Neuronal stem cell (in vitro differentiated cells): Measurements from ENCODE around the gene CACNA2D4.

ENCODE experiments used
- DNase-seq: peaks from one replicate; pipeline ENCODE4 v3.0.0-alpha.2; 2013; ENCODE audit warnings: low spot score
- H2AFZ ChIP-seq: one replicate; pipeline ENCODE4 v1.6.1; 2013; ENCODE audit warnings: mild to moderate bottlenecking, low read length, inconsistent platforms
- H2AK5ac ChIP-seq: 2 replicates; pipeline ENCODE4 v1.6.1; 2013; ENCODE audit warnings: low read depth, mild to moderate bottlenecking, inconsistent platforms, low read length, moderate library complexity, mixed read lengths
- H2BK120ac ChIP-seq: 2 replicates; pipeline ENCODE4 v1.6.1; 2013; ENCODE audit warnings: low read depth, mild to moderate bottlenecking, inconsistent platforms, low read length, moderate library complexity, mixed read lengths
- H2BK12ac ChIP-seq: one replicate; pipeline ENCODE4 v1.6.1; 2013; ENCODE audit warnings: low read length, inconsistent platforms
- H2BK15ac ChIP-seq: 2 replicates; pipeline ENCODE4 v1.6.1; 2013; ENCODE audit warnings: mild to moderate bottlenecking, low read length, inconsistent platforms, mixed read lengths
- H2BK5ac ChIP-seq: one replicate; pipeline ENCODE4 v1.6.1; 2013; ENCODE audit warnings: inconsistent platforms, mild to moderate bottlenecking, low read length, moderate library complexity
- H3K14ac ChIP-seq: one replicate; pipeline ENCODE4 v1.6.1; 2013; ENCODE audit warnings: low read length, inconsistent platforms
- H3K18ac ChIP-seq: 2 replicates; pipeline ENCODE4 v1.6.1; 2013; ENCODE audit warnings: low read length, inconsistent platforms
- H3K23ac ChIP-seq: 2 replicates; pipeline ENCODE4 v1.6.1; 2013; ENCODE audit warnings: low read depth, mild to moderate bottlenecking, mixed read lengths, low read length, inconsistent platforms; ENCODE audit not compliant: poor library complexity
- H3K27ac ChIP-seq: replicated peaks from 3 replicates; pipeline ENCODE4 v1.5.1; 2013; ENCODE audit warnings: low read length, inconsistent platforms
- H3K27me3 ChIP-seq, 3 experiments: 2 replicates each; pipeline ENCODE4 v1.6.1; 2013; ENCODE audit warnings: low read length in 3 of 3, mild to moderate bottlenecking in 2 of 3, inconsistent platforms in 1 of 3, low read depth in 1 of 3, mixed read lengths in 1 of 3, moderate library complexity in 1 of 3; ENCODE audit not compliant: control insufficient read depth in 3 of 3, insufficient read depth in 3 of 3
- H3K36me3 ChIP-seq, 2 donors: replicated peaks in 1 of 2; 2 replicates each; pipeline ENCODE4 v1.6.1; 2013; ENCODE audit warnings: low read length in 2 of 2; ENCODE audit not compliant: control insufficient read depth in 2 of 2, insufficient read depth in 2 of 2
- H3K4ac ChIP-seq: 2 replicates; pipeline ENCODE4 v1.6.1; 2013; ENCODE audit warnings: inconsistent platforms, mild to moderate bottlenecking, low read length, moderate library complexity
- H3K4me1 ChIP-seq, 2 donors: 1 replicate in 1 of 2; 2 replicates in 1 of 2; pipeline ENCODE4 v1.6.1; 2013; ENCODE audit warnings: low read length in 2 of 2, low read depth in 1 of 2; ENCODE audit not compliant: control insufficient read depth in 2 of 2, insufficient read depth in 1 of 2
- H3K4me2 ChIP-seq: one replicate; pipeline ENCODE4 v1.6.1; 2013; ENCODE audit warnings: mild to moderate bottlenecking, low read length, inconsistent platforms; ENCODE audit not compliant: insufficient read depth, poor library complexity, severe bottlenecking
- H3K4me3 ChIP-seq, 2 donors: 2 replicates each; pipeline ENCODE4 v1.5.1; 2013; ENCODE audit warnings: low read length in 2 of 2, mild to moderate bottlenecking in 2 of 2, inconsistent platforms in 1 of 2, moderate library complexity in 1 of 2
- H3K79me1 ChIP-seq: one replicate; pipeline ENCODE4 v1.6.1; 2013; ENCODE audit warnings: low read depth, mild to moderate bottlenecking, inconsistent platforms, low read length, moderate library complexity
- H3K9ac ChIP-seq: one replicate; pipeline ENCODE4 v1.6.1; 2013; ENCODE audit warnings: mild to moderate bottlenecking, low read depth, low read length, inconsistent platforms; ENCODE audit not compliant: poor library complexity
- H3K9me3 ChIP-seq, 2 donors: replicated peaks in 1 of 2; 2 replicates each; pipeline versions ENCODE3 to v1.6.1; 2013; ENCODE audit warnings: low read length in 2 of 2, mild to moderate bottlenecking in 2 of 2, inconsistent platforms in 1 of 2, low read depth in 1 of 2, mixed read lengths in 1 of 2, moderate library complexity in 1 of 2; ENCODE audit not compliant: control insufficient read depth in 2 of 2, insufficient read depth in 1 of 2
- H4K8ac ChIP-seq: one replicate; pipeline ENCODE4 v1.6.1; 2013; ENCODE audit warnings: low read depth, mild to moderate bottlenecking, inconsistent platforms, low read length, moderate library complexity
- H4K91ac ChIP-seq: one replicate; pipeline ENCODE4 v1.6.1; 2013; ENCODE audit warnings: low read length, low read depth, mild to moderate bottlenecking, inconsistent platforms; ENCODE audit not compliant: poor library complexity
- WGBS, 2 donors: extraction: QIAGEN DNeasy Blood & Tissue Kit; methylation state at CpG; one replicate each; pipeline ENCODE4 v1.1.7; 2013; ENCODE audit warnings: missing lambda C conversion rate in 2 of 2, mixed read lengths in 1 of 2; ENCODE audit not compliant: insufficient read length in 2 of 2, insufficient replicate concordance in 1 of 2; ENCODE audit errors: extremely low coverage in 2 of 2; 5-methylcytosine and 5-hydroxymethylcytosine counted together

The CACNA2D4 gene

GRCh38 chr12:1855241-1855640 is 63.2 kb downstream of the CACNA2D4 start:
- Histone ChIP-seq H2BK12ac (no peak overlapping the region), H3K79me1 (no peaks in the 10 kb centered on the region), H3K36me3 (no peaks in the 10 kb centered on the region), H3K4me2 (no peak overlapping the region), H3K18ac (no peak overlapping the region), H3K4me1 (no peaks in the 10 kb centered on the region), H3K27me3 (peaks cover 0 to 26% (median 0%) of the 10 kb centered on the region in 3 experiments), H3K4me3 (no peak overlapping the region), H2BK5ac (no peak overlapping the region), H3K14ac (no peak overlapping the region), H4K8ac (no peak overlapping the region), H2BK15ac (no peak overlapping the region), H4K91ac (no peak overlapping the region), H2AK5ac (no peak overlapping the region), H3K23ac (no peak overlapping the region), H3K4ac (no peak overlapping the region), H2BK120ac (no peak overlapping the region), H3K9ac (no peak overlapping the region), H3K27ac (no peak overlapping the region), H3K9me3 (peaks cover 0 to 32% of the 10 kb centered on the region in 2 donors), H2AFZ (no peak overlapping the region)
- DNase-seq = peak; percentile 11
- no CpG with 5 or more reads among the region's 3 CpGs for WGBS, 2 donors

GRCh38 chr12:1853716-1854115 is 64.7 kb downstream of the CACNA2D4 start:
- Histone ChIP-seq H4K91ac (no peak overlapping the region), H3K27ac (no peak overlapping the region), H3K23ac (no peak overlapping the region), H3K4me3 (no peak overlapping the region), H3K9ac (no peak overlapping the region), H3K4me2 (no peak overlapping the region), H3K36me3 (no peaks in the 10 kb centered on the region), H3K18ac (no peak overlapping the region), H3K27me3 (peaks cover 0 to 33% (median 0%) of the 10 kb centered on the region in 3 experiments), H2AK5ac (no peak overlapping the region), H2AFZ (no peak overlapping the region), H3K9me3 (peaks cover 0 to 34% of the 10 kb centered on the region in 2 donors), H3K79me1 (no peaks in the 10 kb centered on the region), H4K8ac (no peak overlapping the region), H3K4ac (no peak overlapping the region), H3K4me1 (no peaks in the 10 kb centered on the region), H2BK12ac (no peak overlapping the region), H3K14ac (no peak overlapping the region), H2BK15ac (no peak overlapping the region), H2BK120ac (no peak overlapping the region), H2BK5ac (no peak overlapping the region)
- WGBS, 2 donors = no CpG with 5 or more reads among the region's 8 CpGs
- DNase-seq = no peak

DNA sequence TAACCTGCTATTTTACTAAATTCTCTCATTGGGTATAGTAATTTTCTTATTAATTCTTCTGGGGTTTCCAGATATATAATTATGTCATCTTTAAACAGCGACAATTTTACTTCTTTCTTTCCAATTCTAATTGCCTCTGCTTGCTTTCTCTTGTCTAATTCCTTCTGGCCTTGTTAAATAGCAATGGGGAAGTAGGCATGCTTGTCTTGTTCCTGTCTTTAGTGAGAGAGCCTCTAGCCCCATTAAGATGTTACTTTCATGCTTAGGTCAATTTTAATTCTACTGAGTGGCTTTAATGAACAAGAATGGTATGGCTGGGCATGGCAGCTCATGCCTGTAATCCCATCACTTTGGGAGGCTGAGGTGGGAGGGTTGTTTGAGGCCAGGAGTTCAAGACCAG is 66.4 kb downstream of the CACNA2D4 start:
- H3K27me3 ChIP-seq = peaks cover 0 to 31% (median 0%) of the 10 kb centered on the region in 3 experiments
- H3K9me3 ChIP-seq = peaks cover 0 to 31% of the 10 kb centered on the region in 2 donors
- H4K91ac ChIP-seq = no peak overlapping the region
- H3K9ac ChIP-seq = no peak overlapping the region
- H2AFZ ChIP-seq = no peak overlapping the region
- no peak overlapping the region for H2AK5ac ChIP-seq
- H3K18ac ChIP-seq = no peak overlapping the region
- H3K4me3 ChIP-seq = no peak overlapping the region
- DNase-seq = no peak
- H4K8ac ChIP-seq = no peak overlapping the region
- H3K27ac ChIP-seq = no peak overlapping the region
- no peak overlapping the region for H2BK12ac ChIP-seq
- no peaks in the 10 kb centered on the region for H3K79me1 ChIP-seq
- no CpG with 5 or more reads among the region's 1 CpG for WGBS, 2 donors
- no peak overlapping the region for H3K23ac ChIP-seq
- H3K14ac ChIP-seq = no peak overlapping the region
- no peaks in the 10 kb centered on the region for H3K36me3 ChIP-seq
- no peak overlapping the region for H3K4me2 ChIP-seq
- no peak overlapping the region for H2BK15ac ChIP-seq
- H3K4me1 ChIP-seq = no peaks in the 10 kb centered on the region
- no peak overlapping the region for H2BK5ac ChIP-seq
- H2BK120ac ChIP-seq = no peak overlapping the region
- H3K4ac ChIP-seq = no peak overlapping the region

- Histone ChIP-seq H3K14ac (no peak overlapping the region), H3K18ac (no peak overlapping the region), H3K4me2 (no peak overlapping the region), H3K36me3 (no peaks in the 10 kb centered on the region), H3K4me1 (no peaks in the 10 kb centered on the region), H2AK5ac (no peak overlapping the region), H4K91ac (no peak overlapping the region), H3K79me1 (no peaks in the 10 kb centered on the region), H2BK120ac (no peak overlapping the region), H3K27me3 (peaks cover 0 to 31% (median 0%) of the 10 kb centered on the region in 3 experiments), H3K4ac (no peak overlapping the region), H3K27ac (no peak overlapping the region), H2AFZ (no peak overlapping the region), H2BK5ac (no peak overlapping the region), H3K9ac (no peak overlapping the region), H3K9me3 (peaks cover 0 to 23% of the 10 kb centered on the region in 2 donors), H2BK15ac (no peak overlapping the region), H2BK12ac (no peak overlapping the region), H3K4me3 (no peak overlapping the region), H4K8ac (no peak overlapping the region), H3K23ac (no peak overlapping the region)
- DNase-seq = no peak
- WGBS, 2 donors = no CpG with 5 or more reads among the region's 7 CpGs
Measured at GRCh38 chr12:1851151-1851701, 67.2 kb downstream of the CACNA2D4 start.
